ENCODE results near the gene CCDC88B. TPM values are rescaled to one million over a fixed set of nuclear protein-coding genes. Genes with fewer than 3 reads are reported as not detected.

CCDC88B gene
- total RNA-seq, 2 donors from 2014 or later = 8.8 to 16.2 TPM

GRCh38 chr11:64291752-64292459, 48.1 kb upstream of the CCDC88B start:
- intact Hi-C loops (cut with DNase I) = no loop called here

GRCh38 chr11:64292460-64293254, 47.3 kb upstream of the CCDC88B start:
- no peak for DNase-seq
- H3K4me3 ChIP-seq = no peak overlapping the region
- ATAC-seq = no peak

More at GRCh38 chr11:64291752-64292459, 48.1 kb upstream of the CCDC88B start:
- Histone ChIP-seq H3K9me3 (no peaks in the 10 kb centered on the region), H3K4me1 (peaks cover 16% of the 10 kb centered on the region), H3K36me3 (replicated peaks in 1 of 2; ENCODE audit: insufficient read depth in 1 of 2, low read depth in 2 of 2) (no peaks in the 10 kb centered on the region), H3K27me3 (peaks cover 0 to 25% of the 10 kb centered on the region in 2 donors), H3K4me3 (no peak overlapping the region), H3K27ac (no peak overlapping the region)
- WGBS, 2 donors = 1 to 6% methylated on average over 7 to 96 of the region's 96 CpGs
- TF ChIP-seq POLR2A (IDR thresholded peaks at IDR 0.05) (no peak), CTCF (IDR thresholded peaks at IDR 0.05) (no peak)
- DNase-seq = no peak
- ATAC-seq = peak; percentile 23

GRCh38 chr11:64294774-64295173, 45.2 kb upstream of the CCDC88B start:
- no peak for ATAC-seq
- DNase-seq = no peak
- intact Hi-C loops (cut with DNase I) = loop anchor here (5.0 kb wide), 1 partner anchor 87 kb away; the partner anchor contains the start of gene FERMT3
- no peak overlapping the region for H3K27ac ChIP-seq
- peaks cover 0 to 42% of the 10 kb centered on the region in 2 donors for H3K27me3 ChIP-seq
- H3K36me3 ChIP-seq (replicated peaks in 1 of 2; ENCODE audit: insufficient read depth in 1 of 2, low read depth in 2 of 2) = no peaks in the 10 kb centered on the region
- 35 to 43% methylated on average over 3 of the region's 3 CpGs for WGBS, 2 donors
- TF ChIP-seq POLR2A (IDR thresholded peaks at IDR 0.05) = no peak
- peaks cover 25% of the 10 kb centered on the region for H3K4me1 ChIP-seq
- H3K4me3 ChIP-seq = no peak overlapping the region
- no peaks in the 10 kb centered on the region for H3K9me3 ChIP-seq

More at GRCh38 chr11:64292460-64293254, 47.3 kb upstream of the CCDC88B start:
- H3K9me3 ChIP-seq = no peaks in the 10 kb centered on the region
- intact Hi-C loops (cut with DNase I) = no loop called here
- TF ChIP-seq CTCF (IDR thresholded peaks at IDR 0.05) = no peak
- TF ChIP-seq POLR2A (IDR thresholded peaks at IDR 0.05) = no peak
- no peaks in the 10 kb centered on the region for H3K36me3 ChIP-seq (replicated peaks in 1 of 2; ENCODE audit: insufficient read depth in 1 of 2, low read depth in 2 of 2)
- H3K4me1 ChIP-seq = peaks cover 16% of the 10 kb centered on the region
- 36% methylated on average over 31 to 36 of the region's 42 CpGs for WGBS, 2 donors
- H3K27me3 ChIP-seq = peaks cover 0 to 33% of the 10 kb centered on the region in 2 donors
- no peak overlapping the region for H3K27ac ChIP-seq

- ATAC-seq (no peak), DNase-seq (no peak)
- intact Hi-C loops (cut with DNase I) = loop anchor here (5.0 kb wide), 1 partner anchor 88 kb away; the partner anchor contains the start of gene FERMT3
- no peak overlapping the region for H3K27ac ChIP-seq
- peaks cover 0 to 45% of the 10 kb centered on the region in 2 donors for H3K27me3 ChIP-seq
- 83 to 86% methylated on average over 4 of the region's 4 CpGs for WGBS, 2 donors
- TF ChIP-seq CTCF (IDR thresholded peaks at IDR 0.05) = no peak
- TF ChIP-seq POLR2A (IDR thresholded peaks at IDR 0.05) = no peak
- H3K36me3 ChIP-seq (replicated peaks in 1 of 2; ENCODE audit: insufficient read depth in 1 of 2, low read depth in 2 of 2) = no peaks in the 10 kb centered on the region
- H3K4me1 ChIP-seq = peaks cover 34% of the 10 kb centered on the region
- no peak overlapping the region for H3K4me3 ChIP-seq
- no peaks in the 10 kb centered on the region for H3K9me3 ChIP-seq
These were observed 44.2 kb upstream of the CCDC88B start for GRCh38 chr11:64295760-64296159.

- no peak for DNase-seq
- Histone ChIP-seq H3K9me3 (no peaks in the 10 kb centered on the region), H3K36me3 (replicated peaks in 1 of 2; ENCODE audit: insufficient read depth in 1 of 2, low read depth in 2 of 2) (no peaks in the 10 kb centered on the region), H3K4me3 (no peak overlapping the region), H3K27me3 (peaks cover 0 to 44% of the 10 kb centered on the region in 2 donors), H3K4me1 (peaks cover 35% of the 10 kb centered on the region), H3K27ac (no peak overlapping the region)
- intact Hi-C loops (cut with DNase I) = loop anchor here (5.0 kb wide), 1 partner anchor 89 kb away; the partner anchor contains the start of gene FERMT3
- 44 to 50% methylated on average over 1 of the region's 1 CpG for WGBS, 2 donors
- no peak for ATAC-seq
- TF ChIP-seq CTCF (IDR thresholded peaks at IDR 0.05) (no peak), POLR2A (IDR thresholded peaks at IDR 0.05) (no peak)
These were observed 43.8 kb upstream of the CCDC88B start for GRCh38 chr11:64296236-64296635.

Data from body of pancreas (tissue), 4 donors.